Tibial nerve (tissue), 4 donors: ENCODE measurements around the gene ZNF226.

ENCODE experiments used
- CTCF ChIP-seq, 5 experiments: fragments of 200-600 bp in 3 of 5; fragments of 450-650 bp in 2 of 5; sonication (generic) in 3 of 5; IDR thresholded peaks; one replicate each; pipeline ENCODE4 v1.5.1; 2016 to 2019; ENCODE audit warnings: antibody characterized with exemption in 5 of 5, mild to moderate bottlenecking in 3 of 5, moderate library complexity in 2 of 5
- EP300 ChIP-seq, 2 donors: sonication (generic); formaldehyde crosslinking; IDR thresholded peaks; one replicate each; pipeline ENCODE4 v1.6.1; 2017; ENCODE audit warnings: antibody characterized with exemption in 2 of 2, mild to moderate bottlenecking in 1 of 2
- POLR2A ChIP-seq, 2 donors: fragments of 450-650 bp; IDR thresholded peaks; one replicate each; pipeline ENCODE4 v1.6.1; 2017; ENCODE audit warnings: antibody characterized with exemption in 2 of 2, mild to moderate bottlenecking in 2 of 2, moderate library complexity in 2 of 2

- TF ChIP-seq CTCF (IDR thresholded peaks at IDR 0.05) (no peak), POLR2A (IDR thresholded peaks at IDR 0.05) (peak in 1 of 2 donors; percentile 8), EP300 (IDR thresholded peaks at IDR 0.05) (peak in 1 of 2 donors; percentile 87)
Observed at GRCh38 chr19:44207126-44207803, 42.4 kb downstream of the ZNF226 start.
